K562 (cell line): ENCODE data around the gene RGS7BP. TPM values are rescaled to one million over a fixed set of nuclear protein-coding genes. Genes with fewer than 3 reads are reported as not detected.

Experiments used
- HEY1 ChIP-seq: fragments of 250-450 bp; sonication (Bioruptor Pico); IDR thresholded peaks from 2 replicates; pipeline ENCODE4 v1.5.0; 2020; ENCODE audit warnings: mild to moderate bottlenecking, moderate library complexity, borderline replicate concordance
- HINFP ChIP-seq: fragments of 450-650 bp; conservative IDR thresholded peaks from 2 replicates; pipeline ENCODE4 v1.6.1; 2016; ENCODE audit warnings: missing genetic modification characterization, low read depth, mild to moderate bottlenecking, control low read depth, missing compliant biosample characterization
- JUNB ChIP-seq: fragments of 450-650 bp; formaldehyde crosslinking; conservative IDR thresholded peaks from 2 replicates; pipeline ENCODE4 v1.4.0; 2020; ENCODE audit warnings: mild to moderate bottlenecking
- KLF13 ChIP-seq: fragments of 450-650 bp; IDR thresholded peaks from 2 replicates; pipeline ENCODE4 v1.6.1; 2016; ENCODE audit warnings: missing genetic modification characterization, low read depth, mild to moderate bottlenecking, missing compliant biosample characterization, moderate library complexity, borderline replicate concordance
- PTRF ChIP-seq: fragments of 450-650 bp; IDR thresholded peaks from 2 replicates; pipeline ENCODE4 v1.6.1; 2016; ENCODE audit warnings: mild to moderate bottlenecking, missing genetic modification characterization, missing compliant biosample characterization
- SNIP1 ChIP-seq: fragments of 450-650 bp; IDR thresholded peaks from 2 replicates; pipeline ENCODE4 v1.7.1; 2017; ENCODE audit warnings: low read depth, mild to moderate bottlenecking
- TBL1XR1 ChIP-seq, 2 experiments: IDR thresholded peaks; 2 replicates each; pipeline ENCODE4 v1.6.1; 2012; ENCODE audit warnings: improper control_type of control experiment in 2 of 2, low read length in 2 of 2, mild to moderate bottlenecking in 1 of 2
- ZC3H11A ChIP-seq: IDR thresholded peaks from 2 replicates; pipeline ENCODE4 v1.6.1; 2012; ENCODE audit warnings: low read depth, low read length, improper control_type of control experiment
- ZNF639 ChIP-seq, 2 experiments: fragments of 200-800 bp in 1 of 2; sonication (Bioruptor generic) in 1 of 2; sonication (generic) in 1 of 2; formaldehyde crosslinking in 1 of 2; IDR thresholded peaks in 1 of 2; conservative IDR thresholded peaks in 1 of 2; 2 replicates each; pipeline versions ENCODE4 v1.5.0 to v1.6.1; 2016 to 2020; ENCODE audit warnings: missing compliant biosample characterization in 1 of 2, missing genetic modification characterization in 1 of 2, missing genetic modification reagents in 1 of 2
- ZNF644 ChIP-seq: fragments of 200-800 bp; sonication (Bioruptor generic); IDR thresholded peaks from 2 replicates; pipeline ENCODE4 v1.6.1; 2016; ENCODE audit warnings: low read depth, missing genetic modification characterization, missing compliant biosample characterization
- polyA plus RNA-seq, 8 experiments: library from polyadenylated mRNA; depleted of rRNA in 4 of 8; stranded (reverse) in 5 of 8; unstranded in 3 of 8; fragments of >200 nt; fragmentation: Nextera tagmentation in 2 of 8; fragmentation: Illumina TruSeq in 1 of 8; extraction: Ambion mirVana in 2 of 8; extraction: Trizol in 1 of 8; gene quantifications; 2 replicates each; pipeline versions ENCODE4 v1.2.1 to v1.2.3, GENCODE V29; 2011 to 2014; ENCODE audit warnings: inconsistent platforms in 1 of 8, missing spikeins in 1 of 8
- total RNA-seq, 7 experiments: library from RNA; depleted of rRNA in 6 of 7; stranded (reverse); fragments of >200 nt in 6 of 7; fragmentation: Illumina TruSeq in 2 of 7; extraction: Trizol in 2 of 7; gene quantifications; 2 replicates each; pipeline versions ENCODE4 v1.2.1 to v1.2.3, GENCODE V29; 2011 to 2021; ENCODE audit warnings: low replicate concordance in 1 of 7

Gene RGS7BP
- total and polyA plus RNA-seq, 9 of the 15 experiments (the other 6 are each of a cell fraction or from before 2014, with no cell fraction given) = not detected

- TF ChIP-seq ZNF639 (CRISPR knock-in tag; conservative IDR thresholded peaks at IDR 0.05 in 1 of 2, IDR thresholded peaks at IDR 0.05 in 1 of 2) = no peak
- TF ChIP-seq JUNB (CRISPR knock-in tag) = no peak
- TF ChIP-seq HINFP = no peak
- no peak for TF ChIP-seq KLF13 (tag)
- TF ChIP-seq PTRF (tag) = no peak
- no peak for TF ChIP-seq ZC3H11A
- no peak for TF ChIP-seq HEY1 (CRISPR knock-in tag)
- TF ChIP-seq TBL1XR1 (IDR thresholded peaks at IDR 0.05; ENCODE audit: low read length in 2 of 2) = no peak
- no peak for TF ChIP-seq ZNF644
- no peak for TF ChIP-seq SNIP1
These were observed 13.0 kb downstream of the RGS7BP start (continued) for GRCh38 chr5:64518793-64519192.
